ENCODE results near the gene COL21A1.

COL21A1 gene

GRCh38 chr6:56101141-56101553, 146.2 kb downstream of the COL21A1 start:
- no peak for DNase-seq

- peak; percentile 48 to 68 for DNase-seq
These were observed 150.3 kb downstream of the COL21A1 start for GRCh38 chr6:56096946-56097621.

GRCh38 chr6:56096541-56096940, 150.8 kb downstream of the COL21A1 start:
- peak; percentile 67 to 68 for DNase-seq

GRCh38 chr6:56093776-56094175, 153.6 kb downstream of the COL21A1 start:
- DNase-seq, result no peak

GRCh38 chr6:56091159-56091869, 156.1 kb downstream of the COL21A1 start:
- DNase-seq, result no peak

- no peak for DNase-seq
These were observed 158.7 kb downstream of the COL21A1 start for GRCh38 chr6:56088641-56089040.

GRCh38 chr6:56087421-56087820, 160.0 kb downstream of the COL21A1 start:
- peak in 1 of 2 experiments; percentile 67 for DNase-seq

- DNase-seq, result no peak
These were observed 167.4 kb downstream of the COL21A1 start for GRCh38 chr6:56079751-56080540.

GRCh38 chr6:56076033-56076432, 171.3 kb downstream of the COL21A1 start:
- DNase-seq, result no peak

- peak in 1 of 2 experiments; percentile 39 for DNase-seq
These were observed 173.6 kb downstream of the COL21A1 start for GRCh38 chr6:56073761-56074160.

- no peak for DNase-seq
These were observed 174.1 kb downstream of the COL21A1 start for GRCh38 chr6:56073315-56073714.

GRCh38 chr6:56072856-56073255, 174.5 kb downstream of the COL21A1 start:
- no peak for DNase-seq

GRCh38 chr6:56065408-56065807, 182.0 kb downstream of the COL21A1 start:
- no peak for DNase-seq

GRCh38 chr6:56062836-56063235, 184.5 kb downstream of the COL21A1 start:
- peak in 1 of 2 experiments; percentile 20 for DNase-seq

GRCh38 chr6:56058636-56059035, 188.7 kb downstream of the COL21A1 start:
- DNase-seq, result no peak

GRCh38 chr6:56055081-56055704, 192.2 kb downstream of the COL21A1 start:
- DNase-seq, result no peak

GRCh38 chr6:56051202-56051598, 196.2 kb downstream of the COL21A1 start:
- no peak for DNase-seq

GRCh38 chr6:56050530-56051201, 196.7 kb downstream of the COL21A1 start:
- DNase-seq, result no peak

- DNase-seq, result no peak
These were observed 198.8 kb downstream of the COL21A1 start for GRCh38 chr6:56048601-56049000.

GRCh38 chr6:56047931-56048540, 199.3 kb downstream of the COL21A1 start:
- no peak for DNase-seq

GRCh38 chr6:56046576-56046975, 200.8 kb downstream of the COL21A1 start:
- no peak for DNase-seq

- no peak for DNase-seq
These were observed 203.6 kb downstream of the COL21A1 start for GRCh38 chr6:56043761-56044160.

All from NCI-H446 (cell line).